ENCODE measurements around the gene TPD52L1.
"Not testable (repeated sequence)": the region's sequence is repeated elsewhere in the genome, so short reads cannot be mapped to it uniquely, and the experiment has no call there.

Gene TPD52L1

DNA sequence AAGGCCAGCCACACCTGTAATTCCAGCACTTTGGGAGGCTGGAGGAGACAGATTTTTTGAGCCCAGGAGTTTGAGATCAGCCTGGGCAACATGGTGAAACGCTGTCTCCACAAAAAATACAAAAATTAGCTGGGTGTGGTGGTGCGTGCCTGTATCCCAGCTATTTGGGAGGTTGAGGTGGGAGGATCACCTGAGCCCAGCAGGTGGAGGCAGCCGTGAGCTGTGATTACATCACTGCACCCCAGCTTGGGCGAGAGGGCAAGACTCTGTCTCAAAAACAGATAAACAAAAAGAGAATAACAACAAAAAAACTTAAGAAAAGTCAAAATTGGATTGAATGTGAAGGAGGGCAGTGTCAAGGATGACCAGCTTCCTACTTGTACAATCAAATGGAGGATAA lies 2.9 kb downstream of the TPD52L1 start:
- Histone ChIP-seq H3K36me3 (ENCODE audit: control insufficient read depth in 5 of 5, insufficient read depth in 5 of 5, low read length in 5 of 5) (no peaks in the 10 kb centered on the region), H3K9ac (ENCODE audit: low read length in 5 of 5) (no peak overlapping the region), H3K27me3 (ENCODE audit: control insufficient read depth in 5 of 5, insufficient read depth in 4 of 5, low read length in 5 of 5) (no peaks in the 10 kb centered on the region)

DNA sequence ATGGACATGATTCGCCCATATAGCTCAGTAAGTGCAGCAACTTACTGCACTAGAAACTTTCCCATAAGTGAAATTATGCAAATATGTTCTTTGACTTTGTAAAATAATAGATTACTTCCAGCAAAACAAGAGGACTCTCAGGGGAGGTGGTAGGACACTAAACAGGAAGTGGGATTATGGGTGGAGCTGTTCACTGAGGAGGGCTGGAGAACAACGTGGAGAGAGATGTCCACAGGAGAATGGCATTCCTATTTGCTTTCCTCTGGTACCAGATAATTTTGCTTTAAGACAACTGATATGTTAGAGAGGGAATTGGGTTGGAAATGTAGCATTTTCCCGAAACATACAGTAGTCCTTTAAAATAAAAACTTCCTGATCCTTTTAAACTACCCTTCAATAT lies 3.7 kb downstream of the TPD52L1 start:
- no peaks in the 10 kb centered on the region for H3K36me3 ChIP-seq (ENCODE audit: control insufficient read depth in 5 of 5, insufficient read depth in 5 of 5, low read length in 5 of 5)
- no peak overlapping the region for H3K9ac ChIP-seq (ENCODE audit: low read length in 5 of 5)
- H3K27me3 ChIP-seq (ENCODE audit: control insufficient read depth in 5 of 5, insufficient read depth in 4 of 5, low read length in 5 of 5): no peaks in the 10 kb centered on the region
- H3K4me1 ChIP-seq (ENCODE audit: control insufficient read depth in 5 of 5, insufficient read depth in 5 of 5, low read length in 5 of 5): peaks cover 0 to 29% (median 17%) of the 10 kb centered on the region in 5 donors
- H3K9me3 ChIP-seq (ENCODE audit: control insufficient read depth in 5 of 5, low read length in 5 of 5): no peaks in the 10 kb centered on the region
- no peak overlapping the region for H3K27ac ChIP-seq (ENCODE audit: low read depth, low read length)
- H3K4me3 ChIP-seq (ENCODE audit: low read depth in 1 of 5, low read length in 5 of 5): no peak overlapping the region

More for the DNA sequence above, 2.9 kb downstream of the TPD52L1 start:
- H3K4me1 ChIP-seq (ENCODE audit: control insufficient read depth in 5 of 5, insufficient read depth in 5 of 5, low read length in 5 of 5): peaks cover 0 to 29% (median 17%) of the 10 kb centered on the region in 5 donors
- H3K27ac ChIP-seq (ENCODE audit: low read depth, low read length): no peak overlapping the region
- no peak overlapping the region for H3K4me3 ChIP-seq (ENCODE audit: low read depth in 1 of 5, low read length in 5 of 5)
- H3K9me3 ChIP-seq (ENCODE audit: control insufficient read depth in 5 of 5, low read length in 5 of 5): no peaks in the 10 kb centered on the region

DNA sequence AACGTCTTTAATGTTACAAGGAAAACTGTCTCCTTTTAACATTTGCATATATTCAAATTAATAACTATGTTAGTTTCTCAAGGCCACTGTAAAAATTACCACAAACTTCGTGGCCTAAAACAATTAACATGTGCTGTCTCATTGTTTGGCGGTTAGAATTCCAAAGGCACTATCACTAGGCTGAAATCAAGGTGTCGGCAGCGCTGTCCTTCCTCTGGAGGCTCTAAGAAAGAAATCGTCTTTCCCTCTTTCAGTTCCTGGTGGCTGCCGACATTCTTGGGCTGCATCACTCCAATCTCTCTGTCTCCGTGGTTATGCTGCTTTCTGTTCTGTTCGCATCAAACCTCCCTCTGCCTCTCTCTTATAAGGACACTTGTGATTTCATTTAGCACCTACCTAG lies 4.2 kb downstream of the TPD52L1 start:
- Histone ChIP-seq H3K4me1 (ENCODE audit: control insufficient read depth in 5 of 5, insufficient read depth in 5 of 5, low read length in 5 of 5) (peaks cover 0 to 29% (median 17%) of the 10 kb centered on the region in 5 donors), H3K9me3 (ENCODE audit: control insufficient read depth in 5 of 5, low read length in 5 of 5) (no peaks in the 10 kb centered on the region), H3K9ac (ENCODE audit: low read length in 5 of 5) (no peak overlapping the region), H3K4me3 (ENCODE audit: low read depth in 1 of 5, low read length in 5 of 5) (no peak overlapping the region), H3K27ac (ENCODE audit: low read depth, low read length) (no peak overlapping the region), H3K27me3 (ENCODE audit: control insufficient read depth in 5 of 5, insufficient read depth in 4 of 5, low read length in 5 of 5) (no peaks in the 10 kb centered on the region), H3K36me3 (ENCODE audit: control insufficient read depth in 5 of 5, insufficient read depth in 5 of 5, low read length in 5 of 5) (no peaks in the 10 kb centered on the region)

DNA sequence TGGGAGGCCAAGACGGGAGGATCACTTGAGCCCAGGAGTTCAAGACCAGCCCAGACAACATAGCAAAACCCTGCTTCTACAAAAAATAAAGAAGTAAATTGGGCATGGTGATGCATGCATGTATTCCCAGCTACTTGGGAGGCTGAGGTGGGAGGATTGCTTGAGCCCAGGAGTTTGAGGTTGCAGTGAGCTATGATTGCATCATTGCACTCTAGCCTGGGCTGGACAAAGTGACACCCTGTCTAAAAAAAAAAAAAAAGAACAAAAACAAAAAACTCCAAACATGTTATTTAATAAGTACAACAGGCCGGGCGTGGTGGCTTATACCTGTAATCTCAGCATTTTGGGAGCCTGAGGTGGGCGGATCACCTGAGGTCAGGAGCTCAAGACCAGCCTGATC lies 9.8 kb downstream of the TPD52L1 start:
- not testable (repeated sequence) for H3K4me3 ChIP-seq (ENCODE audit: low read depth in 1 of 5, low read length in 5 of 5); H3K27ac ChIP-seq (ENCODE audit: low read depth, low read length)

DNA sequence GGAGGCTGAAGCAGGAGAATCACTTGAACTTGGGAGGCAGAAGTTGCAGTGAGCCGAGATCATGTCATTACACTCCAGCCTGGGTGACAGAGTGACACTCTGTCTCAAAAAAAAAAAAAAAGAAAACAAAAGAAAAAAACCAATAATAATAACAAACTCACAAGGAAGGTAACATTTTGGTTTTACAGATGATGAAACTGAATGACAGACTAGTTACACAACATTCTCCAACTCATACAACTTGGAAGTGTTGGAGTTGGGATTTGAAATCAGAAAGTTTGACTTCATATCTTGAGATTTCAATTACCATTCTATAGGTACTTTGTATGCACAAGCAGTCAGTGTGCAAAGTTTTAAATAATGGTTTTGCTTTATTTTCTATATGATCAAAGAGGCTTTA lies 10.2 kb downstream of the TPD52L1 start:
- Histone ChIP-seq H3K9ac (ENCODE audit: low read length in 5 of 5) (no peak overlapping the region), H3K36me3 (ENCODE audit: control insufficient read depth in 5 of 5, insufficient read depth in 5 of 5, low read length in 5 of 5) (no peaks in the 10 kb centered on the region), H3K27ac (ENCODE audit: low read depth, low read length) (no peak overlapping the region), H3K4me1 (ENCODE audit: control insufficient read depth in 5 of 5, insufficient read depth in 5 of 5, low read length in 5 of 5) (peaks cover 0 to 2% (median under 1%) of the 10 kb centered on the region in 5 donors), H3K27me3 (ENCODE audit: control insufficient read depth in 5 of 5, insufficient read depth in 4 of 5, low read length in 5 of 5) (no peaks in the 10 kb centered on the region), H3K4me3 (ENCODE audit: low read depth in 1 of 5, low read length in 5 of 5) (no peak overlapping the region), H3K9me3 (ENCODE audit: control insufficient read depth in 5 of 5, low read length in 5 of 5) (no peaks in the 10 kb centered on the region)

More for the DNA sequence above, 9.8 kb downstream of the TPD52L1 start:
- not testable (repeated sequence) for H3K9me3 ChIP-seq (ENCODE audit: control insufficient read depth in 5 of 5, low read length in 5 of 5); H3K9ac ChIP-seq (ENCODE audit: low read length in 5 of 5); H3K27me3 ChIP-seq (ENCODE audit: control insufficient read depth in 5 of 5, insufficient read depth in 4 of 5, low read length in 5 of 5); H3K4me1 ChIP-seq (ENCODE audit: control insufficient read depth in 5 of 5, insufficient read depth in 5 of 5, low read length in 5 of 5); H3K36me3 ChIP-seq (ENCODE audit: control insufficient read depth in 5 of 5, insufficient read depth in 5 of 5, low read length in 5 of 5)

DNA sequence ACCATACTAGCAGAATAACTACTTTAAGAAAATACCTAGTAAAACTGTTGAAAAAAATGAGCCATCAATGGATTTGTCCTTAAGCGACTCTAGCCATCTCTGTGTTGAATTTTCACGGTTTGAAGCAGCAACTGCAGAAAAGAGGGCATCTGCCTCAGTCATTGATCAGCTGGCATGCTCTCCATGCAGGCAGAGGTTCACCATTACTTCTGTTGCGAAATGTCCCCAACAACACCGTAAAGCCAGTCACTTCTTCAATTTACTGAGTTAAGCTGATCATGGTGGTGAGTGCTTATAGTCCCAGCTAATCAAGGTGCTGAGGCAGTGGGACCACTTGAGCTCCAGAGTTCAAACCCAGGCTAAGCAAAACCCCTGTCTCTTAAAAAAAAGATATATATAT lies 11.1 kb downstream of the TPD52L1 start:
- no peak overlapping the region for H3K27ac ChIP-seq (ENCODE audit: low read depth, low read length)
- no peaks in the 10 kb centered on the region for H3K9me3 ChIP-seq (ENCODE audit: control insufficient read depth in 5 of 5, low read length in 5 of 5)
- H3K9ac ChIP-seq (ENCODE audit: low read length in 5 of 5): no peak overlapping the region
- no peaks in the 10 kb centered on the region for H3K27me3 ChIP-seq (ENCODE audit: control insufficient read depth in 5 of 5, insufficient read depth in 4 of 5, low read length in 5 of 5)
- H3K4me3 ChIP-seq (ENCODE audit: low read depth in 1 of 5, low read length in 5 of 5): no peak overlapping the region
- no peaks in the 10 kb centered on the region for H3K36me3 ChIP-seq (ENCODE audit: control insufficient read depth in 5 of 5, insufficient read depth in 5 of 5, low read length in 5 of 5)
- peaks cover 3 to 11% (median 9%) of the 10 kb centered on the region in 5 donors for H3K4me1 ChIP-seq (ENCODE audit: control insufficient read depth in 5 of 5, insufficient read depth in 5 of 5, low read length in 5 of 5)

DNA sequence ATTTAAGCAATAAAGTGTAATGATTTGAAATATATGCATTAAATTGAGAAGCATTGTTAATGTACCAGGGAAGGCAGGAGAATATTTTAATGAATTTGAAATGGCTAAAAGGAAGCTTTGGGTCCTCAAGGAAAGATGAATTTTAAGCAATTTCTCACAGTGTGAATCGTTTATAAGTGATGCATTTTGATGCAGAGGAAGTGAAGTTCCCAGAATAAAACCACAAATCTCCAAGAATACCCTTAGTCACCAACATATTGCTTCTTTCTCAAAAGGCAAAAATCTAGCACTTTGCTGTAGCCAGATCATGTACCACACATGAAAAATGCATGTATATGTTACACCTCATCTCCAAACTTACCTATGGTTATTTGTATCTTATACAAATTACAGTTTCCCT lies 11.7 kb downstream of the TPD52L1 start:
- no peaks in the 10 kb centered on the region for H3K27me3 ChIP-seq (ENCODE audit: control insufficient read depth in 5 of 5, insufficient read depth in 4 of 5, low read length in 5 of 5)
- no peak overlapping the region for H3K9ac ChIP-seq (ENCODE audit: low read length in 5 of 5)
- no peaks in the 10 kb centered on the region for H3K36me3 ChIP-seq (ENCODE audit: control insufficient read depth in 5 of 5, insufficient read depth in 5 of 5, low read length in 5 of 5)
- peaks cover 3 to 17% (median 14%) of the 10 kb centered on the region in 5 donors for H3K4me1 ChIP-seq (ENCODE audit: control insufficient read depth in 5 of 5, insufficient read depth in 5 of 5, low read length in 5 of 5)
- H3K27ac ChIP-seq (ENCODE audit: low read depth, low read length): no peak overlapping the region
- no peak overlapping the region for H3K4me3 ChIP-seq (ENCODE audit: low read depth in 1 of 5, low read length in 5 of 5)
- no peaks in the 10 kb centered on the region for H3K9me3 ChIP-seq (ENCODE audit: control insufficient read depth in 5 of 5, low read length in 5 of 5)

DNA sequence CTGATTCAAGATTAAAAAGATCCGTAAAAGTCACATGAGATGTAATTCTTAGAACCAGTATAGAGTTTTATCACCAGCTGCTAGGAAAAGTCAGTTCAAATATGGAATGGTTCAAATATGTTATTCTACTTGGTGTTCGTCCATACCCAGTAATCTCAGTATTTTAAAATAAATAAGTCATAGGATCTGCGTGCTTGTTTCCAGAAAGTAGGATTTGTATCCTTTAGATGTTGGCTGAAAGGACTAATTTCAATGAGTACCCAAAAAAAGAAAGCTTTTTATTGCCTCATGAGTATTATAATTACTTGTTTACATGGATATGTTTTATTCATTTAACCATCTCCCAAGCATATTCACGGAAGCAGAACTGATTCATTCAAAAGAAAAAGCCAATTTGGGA lies 12.2 kb downstream of the TPD52L1 start:
- Histone ChIP-seq H3K4me1 (ENCODE audit: control insufficient read depth in 5 of 5, insufficient read depth in 5 of 5, low read length in 5 of 5) (peaks cover 3 to 21% (median 14%) of the 10 kb centered on the region in 5 donors), H3K9ac (ENCODE audit: low read length in 5 of 5) (no peak overlapping the region), H3K27ac (ENCODE audit: low read depth, low read length) (no peak overlapping the region), H3K36me3 (ENCODE audit: control insufficient read depth in 5 of 5, insufficient read depth in 5 of 5, low read length in 5 of 5) (no peaks in the 10 kb centered on the region), H3K4me3 (ENCODE audit: low read depth in 1 of 5, low read length in 5 of 5) (no peak overlapping the region), H3K9me3 (ENCODE audit: control insufficient read depth in 5 of 5, low read length in 5 of 5) (no peaks in the 10 kb centered on the region), H3K27me3 (ENCODE audit: control insufficient read depth in 5 of 5, insufficient read depth in 4 of 5, low read length in 5 of 5) (no peaks in the 10 kb centered on the region)

DNA sequence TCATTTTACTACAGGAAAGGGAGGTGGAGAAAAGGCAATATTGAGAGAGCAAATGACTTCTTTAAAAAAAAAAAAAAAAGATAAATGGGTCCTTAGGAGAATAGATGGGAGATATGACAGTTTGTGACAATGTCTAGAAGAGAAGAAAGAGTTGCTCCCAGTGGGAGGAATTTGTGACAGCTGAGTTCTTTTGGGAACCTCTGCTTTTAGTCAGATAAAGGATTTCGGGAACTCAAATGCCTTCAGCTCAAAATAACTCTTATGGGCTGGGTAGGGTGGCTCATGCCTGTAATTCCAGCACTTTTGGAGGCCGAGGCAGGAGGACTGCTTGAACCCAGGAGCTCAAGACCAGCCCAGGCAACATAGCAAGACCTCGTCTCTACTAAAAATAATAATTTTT lies 13.1 kb downstream of the TPD52L1 start:
- no peak overlapping the region for H3K27ac ChIP-seq (ENCODE audit: low read depth, low read length)

DNA sequence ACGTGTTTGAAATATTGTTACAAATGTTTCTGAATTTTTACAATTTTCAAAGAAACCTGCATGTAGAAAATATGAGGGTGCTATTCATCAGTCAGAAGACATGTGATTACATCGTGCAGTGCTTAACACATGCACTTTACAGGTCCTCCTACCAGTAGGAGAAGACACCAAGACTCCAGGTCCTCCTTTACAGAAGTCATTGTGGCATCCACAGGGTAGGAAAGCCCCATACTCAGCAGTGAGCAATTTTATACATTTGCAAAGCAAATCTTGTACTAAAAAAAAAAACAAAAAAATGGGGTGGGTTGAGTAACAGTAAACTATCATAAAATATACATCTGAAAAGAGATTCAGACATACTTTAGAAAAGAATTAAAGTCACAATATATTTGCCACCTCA lies 14.0 kb downstream of the TPD52L1 start:
- Histone ChIP-seq H3K9ac (ENCODE audit: low read length in 5 of 5) (no peak overlapping the region), H3K27me3 (ENCODE audit: control insufficient read depth in 5 of 5, insufficient read depth in 4 of 5, low read length in 5 of 5) (no peaks in the 10 kb centered on the region), H3K9me3 (ENCODE audit: control insufficient read depth in 5 of 5, low read length in 5 of 5) (no peaks in the 10 kb centered on the region), H3K36me3 (ENCODE audit: control insufficient read depth in 5 of 5, insufficient read depth in 5 of 5, low read length in 5 of 5) (no peaks in the 10 kb centered on the region), H3K4me3 (ENCODE audit: low read depth in 1 of 5, low read length in 5 of 5) (no peak overlapping the region), H3K27ac (ENCODE audit: low read depth, low read length) (no peak overlapping the region), H3K4me1 (ENCODE audit: control insufficient read depth in 5 of 5, insufficient read depth in 5 of 5, low read length in 5 of 5) (peaks cover 3 to 21% (median 14%) of the 10 kb centered on the region in 5 donors)

More for the DNA sequence above, 13.1 kb downstream of the TPD52L1 start:
- Histone ChIP-seq H3K9me3 (ENCODE audit: control insufficient read depth in 5 of 5, low read length in 5 of 5) (no peaks in the 10 kb centered on the region), H3K4me1 (ENCODE audit: control insufficient read depth in 5 of 5, insufficient read depth in 5 of 5, low read length in 5 of 5) (peaks cover 3 to 21% (median 14%) of the 10 kb centered on the region in 5 donors), H3K4me3 (ENCODE audit: low read depth in 1 of 5, low read length in 5 of 5) (no peak overlapping the region), H3K27me3 (ENCODE audit: control insufficient read depth in 5 of 5, insufficient read depth in 4 of 5, low read length in 5 of 5) (no peaks in the 10 kb centered on the region), H3K36me3 (ENCODE audit: control insufficient read depth in 5 of 5, insufficient read depth in 5 of 5, low read length in 5 of 5) (no peaks in the 10 kb centered on the region), H3K9ac (ENCODE audit: low read length in 5 of 5) (no peak overlapping the region)

DNA sequence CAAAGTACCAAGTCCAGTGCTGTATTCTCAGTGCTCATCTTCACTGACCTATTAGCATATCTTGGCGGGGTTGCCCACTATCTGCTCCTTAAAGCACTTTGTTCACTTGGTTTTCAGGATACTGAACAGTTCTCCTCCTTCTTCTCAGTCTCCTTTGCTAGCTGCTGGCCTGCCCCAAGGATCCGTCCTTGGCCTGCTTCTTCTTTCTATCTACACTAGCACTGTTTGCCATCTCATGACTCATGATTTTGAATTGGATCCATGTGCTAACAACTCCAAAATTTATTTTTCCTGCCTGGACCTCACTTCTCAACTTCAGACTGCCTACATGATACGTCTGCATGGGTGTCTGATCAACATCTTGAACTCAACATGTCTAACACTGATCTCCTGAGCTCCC lies 15.5 kb downstream of the TPD52L1 start:
- Histone ChIP-seq H3K27me3 (ENCODE audit: control insufficient read depth in 5 of 5, insufficient read depth in 4 of 5, low read length in 5 of 5) (no peaks in the 10 kb centered on the region), H3K4me1 (ENCODE audit: control insufficient read depth in 5 of 5, insufficient read depth in 5 of 5, low read length in 5 of 5) (peaks cover 3 to 21% (median 14%) of the 10 kb centered on the region in 5 donors)

More for the DNA sequence above, 15.5 kb downstream of the TPD52L1 start:
- no peak overlapping the region for H3K27ac ChIP-seq (ENCODE audit: low read depth, low read length)
- H3K4me3 ChIP-seq (ENCODE audit: low read depth in 1 of 5, low read length in 5 of 5): no peak overlapping the region
- H3K9ac ChIP-seq (ENCODE audit: low read length in 5 of 5): no peak overlapping the region
- no peaks in the 10 kb centered on the region for H3K9me3 ChIP-seq (ENCODE audit: control insufficient read depth in 5 of 5, low read length in 5 of 5)
- no peaks in the 10 kb centered on the region for H3K36me3 ChIP-seq (ENCODE audit: control insufficient read depth in 5 of 5, insufficient read depth in 5 of 5, low read length in 5 of 5)
